Transverse colon (tissue), 4 donors: ENCODE results near the gene EGFR. TPM values are rescaled to one million over a fixed set of nuclear protein-coding genes. Genes with fewer than 3 reads are reported as not detected.

Source experiments
- DNase-seq: peaks from one replicate; pipeline ENCODE4 v3.0.0-alpha.2; 2019
- H3K27ac ChIP-seq, 4 donors: fragments of 200-600 bp; sonication (generic); 2 replicates each; pipeline ENCODE4 v1.5.1; 2016 to 2018; ENCODE audit warnings: inconsistent platforms in 4 of 4
- H3K27me3 ChIP-seq: fragments of 200-600 bp; sonication (generic); 2 replicates; pipeline ENCODE4 v1.5.1; 2017; ENCODE audit warnings: inconsistent platforms
- H3K36me3 ChIP-seq, 4 donors: fragments of 200-600 bp; sonication (generic); 2 replicates each; pipeline ENCODE4 v1.5.1; 2017 to 2019; ENCODE audit warnings: inconsistent platforms in 4 of 4
- H3K4me1 ChIP-seq, 4 donors: fragments of 200-600 bp; sonication (generic); 2 replicates each; pipeline ENCODE4 v1.5.1; 2017 to 2020; ENCODE audit warnings: inconsistent platforms in 4 of 4
- H3K4me3 ChIP-seq, 4 donors: fragments of 200-600 bp; sonication (generic); 1 replicate in 1 of 4; 2 replicates in 3 of 4; pipeline versions ENCODE4 v1.5.1 to v1.6.1; 2017 to 2019; ENCODE audit warnings: inconsistent platforms in 4 of 4
- H3K9me3 ChIP-seq, 2 donors: fragments of 200-600 bp; sonication (generic); 2 replicates each; pipeline ENCODE4 v1.5.1; 2017 to 2019; ENCODE audit warnings: inconsistent platforms in 2 of 2
- CTCF ChIP-seq, 5 experiments: fragments of 200-600 bp in 3 of 5; fragments of 450-650 bp in 2 of 5; sonication (generic) in 3 of 5; IDR thresholded peaks; 1 replicate in 2 of 5; 2 replicates in 3 of 5; pipeline ENCODE4 v1.5.1; 2016 to 2017; ENCODE audit warnings: antibody characterized with exemption in 5 of 5, inconsistent platforms in 3 of 5, mild to moderate bottlenecking in 2 of 5, moderate library complexity in 1 of 5
- EP300 ChIP-seq: sonication (generic); formaldehyde crosslinking; IDR thresholded peaks from one replicate; pipeline ENCODE4 v1.6.1; 2017; ENCODE audit warnings: antibody characterized with exemption, low read depth
- POLR2A ChIP-seq: fragments of 450-650 bp; IDR thresholded peaks from one replicate; pipeline ENCODE4 v1.6.1; 2016; ENCODE audit warnings: antibody characterized with exemption, mild to moderate bottlenecking, moderate library complexity
- POLR2AphosphoS5 ChIP-seq, 3 donors: sonication (generic); formaldehyde crosslinking; IDR thresholded peaks; one replicate each; pipeline ENCODE4 v1.6.1; 2016; ENCODE audit warnings: antibody characterized with exemption in 3 of 3
- WGBS, 2 donors: methylation state at CpG; one replicate each; pipeline ENCODE4 v1.1.5; 2018; ENCODE audit warnings: low coverage in 1 of 2; 5-methylcytosine and 5-hydroxymethylcytosine counted together
- in situ Hi-C, 4 donors: fragments of 200-750 bp; cut with MboI; loops; one replicate each; pipeline versions ENCODE4 v1.15.0 to v1.15.1; 2017; ENCODE audit warnings: low sequenced_read_pairs in 3 of 4, low pct_ligation_motif_present in 1 of 4, low pct_unique_long_range_greater_than_20kb in 1 of 4
- intact Hi-C: fragments of 100-400 bp; cut with DNase I; formaldehyde crosslinking; loops from one replicate; pipeline ENCODE4 v1.15.1; 2023; ENCODE audit warnings: low total_unique reads
- total RNA-seq, 4 donors: library from RNA; depleted of rRNA; stranded (reverse); fragments of >200 nt; gene quantifications; one replicate each; pipeline ENCODE4 v1.1.0, GENCODE V29; 2016

The EGFR gene
- total RNA-seq, 4 donors from 2014 or later = 40.0 to 85.7 (median 72.9) TPM

GRCh38 chr7:55005241-55005851 lies 13.5 kb upstream of the EGFR start:
- in situ Hi-C loops = loop anchor here in 3 of 4 donors (25.0 kb wide), 2 partner anchors 218 to 1032 kb away; no protein-coding TSS in a partner anchor
- 52 to 94% methylated on average over 13 to 36 of the region's 37 CpGs for WGBS, 2 donors
- intact Hi-C loops = no loop called here
- Histone ChIP-seq H3K27ac (no peak overlapping the region), H3K27me3 (no peaks in the 10 kb centered on the region), H3K36me3 (no peaks in the 10 kb centered on the region), H3K4me1 (no peaks in the 10 kb centered on the region), H3K9me3 (no peaks in the 10 kb centered on the region), H3K4me3 (no peak overlapping the region)
- TF ChIP-seq CTCF (IDR thresholded peaks at IDR 0.05) (no peak), EP300 (no peak), POLR2A (no peak), POLR2AphosphoS5 (IDR thresholded peaks at IDR 0.05) (no peak)
- DNase-seq = no peak

GRCh38 chr7:55006499-55006898 lies 12.3 kb upstream of the EGFR start:
- in situ Hi-C loops = loop anchor here in 3 of 4 donors (25.0 kb wide), 2 partner anchors 219 to 1031 kb away; no protein-coding TSS in a partner anchor
- 68 to 71% methylated on average over 9 to 11 of the region's 11 CpGs for WGBS, 2 donors
- TF ChIP-seq POLR2A (no peak), CTCF (IDR thresholded peaks at IDR 0.05) (no peak), EP300 (no peak), POLR2AphosphoS5 (IDR thresholded peaks at IDR 0.05) (no peak)
- no peak overlapping the region for H3K27ac ChIP-seq
- H3K9me3 ChIP-seq = no peaks in the 10 kb centered on the region
- intact Hi-C loops = no loop called here
- H3K4me1 ChIP-seq = no peaks in the 10 kb centered on the region
- DNase-seq = no peak
- no peak overlapping the region for H3K4me3 ChIP-seq
- no peaks in the 10 kb centered on the region for H3K36me3 ChIP-seq
- no peaks in the 10 kb centered on the region for H3K27me3 ChIP-seq

GRCh38 chr7:55013851-55014250 lies 5.0 kb upstream of the EGFR start:
- intact Hi-C loops (no loop called here), in situ Hi-C loops (loop anchor here in 3 of 4 donors (25.0 kb wide), 2 partner anchors 227 to 1023 kb away; no protein-coding TSS in a partner anchor)
- no peak for DNase-seq
- no peaks in the 10 kb centered on the region for H3K36me3 ChIP-seq
- no peak overlapping the region for H3K4me3 ChIP-seq
- H3K4me1 ChIP-seq = peaks cover 0 to 5% (median 2%) of the 10 kb centered on the region in 4 donors
- no peaks in the 10 kb centered on the region for H3K27me3 ChIP-seq
- H3K9me3 ChIP-seq = no peaks in the 10 kb centered on the region
- TF ChIP-seq EP300 (no peak), POLR2AphosphoS5 (IDR thresholded peaks at IDR 0.05) (no peak), POLR2A (no peak)
- 72 to 75% methylated on average over 1 of the region's 1 CpG for WGBS, 2 donors
- no peak overlapping the region for H3K27ac ChIP-seq

GRCh38 chr7:55016061-55016745 lies 2.6 kb upstream of the EGFR start:
- no peaks in the 10 kb centered on the region for H3K9me3 ChIP-seq
- no peaks in the 10 kb centered on the region for H3K36me3 ChIP-seq
- intact Hi-C loops = no loop called here
- H3K27me3 ChIP-seq = peaks cover 8% of the 10 kb centered on the region
- TF ChIP-seq POLR2AphosphoS5 (IDR thresholded peaks at IDR 0.05) = no peak
- TF ChIP-seq POLR2A = no peak
- no peak for DNase-seq
- no peak overlapping the region for H3K4me3 ChIP-seq
- peaks cover 0 to 12% (median 6%) of the 10 kb centered on the region in 4 donors for H3K4me1 ChIP-seq
- 84 to 87% methylated on average over 3 to 5 of the region's 5 CpGs for WGBS, 2 donors
- in situ Hi-C loops = loop anchor here in 3 of 4 donors (25.0 kb wide), 2 partner anchors 229 to 1021 kb away; no protein-coding TSS in a partner anchor
- no peak overlapping the region for H3K27ac ChIP-seq

GRCh38 chr7:55016746-55017090 lies 2.1 kb upstream of the EGFR start:
- peaks cover 0 to 13% (median 7%) of the 10 kb centered on the region in 4 donors for H3K4me1 ChIP-seq
- peaks cover 8% of the 10 kb centered on the region for H3K27me3 ChIP-seq
- no peaks in the 10 kb centered on the region for H3K36me3 ChIP-seq
- intact Hi-C loops = no loop called here
- H3K9me3 ChIP-seq = no peaks in the 10 kb centered on the region
- 89 to 90% methylated on average over 2 to 3 of the region's 3 CpGs for WGBS, 2 donors
- no peak overlapping the region for H3K27ac ChIP-seq
- TF ChIP-seq POLR2A = no peak
- no peak for TF ChIP-seq EP300
- TF ChIP-seq CTCF (IDR thresholded peaks at IDR 0.05) = no peak
- TF ChIP-seq POLR2AphosphoS5 (IDR thresholded peaks at IDR 0.05) = no peak
- in situ Hi-C loops = loop anchor here in 3 of 4 donors (25.0 kb wide), 2 partner anchors 229 to 1021 kb away; no protein-coding TSS in a partner anchor
- no peak overlapping the region for H3K4me3 ChIP-seq
- no peak for DNase-seq
